Spinal cord (tissue), 10 donors: ENCODE measurements around the gene PTER. TPM values are rescaled to one million over a fixed set of nuclear protein-coding genes. Genes with fewer than 3 reads are reported as not detected.

Experiments used
- DNase-seq, 6 donors: peaks; one replicate each; pipeline versions ENCODE4 v3.0.0 to v3.0.0-alpha.2; 2013 to 2015; ENCODE audit warnings: low spot score in 6 of 6, low read depth in 4 of 6
- H3K27ac ChIP-seq: one replicate; pipeline ENCODE4 v1.5.1; 2013; ENCODE audit warnings: low read depth, low read length, control low read depth
- H3K27me3 ChIP-seq: one replicate; pipeline ENCODE4 v1.6.1; 2013; ENCODE audit warnings: low read length; ENCODE audit not compliant: control insufficient read depth, insufficient read depth
- H3K36me3 ChIP-seq: one replicate; pipeline ENCODE4 v1.6.1; 2013; ENCODE audit warnings: low read length; ENCODE audit not compliant: control insufficient read depth, insufficient read depth
- H3K4me1 ChIP-seq: one replicate; pipeline ENCODE4 v1.6.1; 2013; ENCODE audit warnings: low read length; ENCODE audit not compliant: control insufficient read depth, insufficient read depth
- H3K4me3 ChIP-seq: one replicate; pipeline ENCODE4 v1.5.1; 2013; ENCODE audit warnings: low read depth, low read length, control low read depth
- H3K9me3 ChIP-seq: one replicate; pipeline ENCODE4 v1.6.1; 2013; ENCODE audit warnings: low read length; ENCODE audit not compliant: control insufficient read depth, insufficient read depth
- WGBS: methylation state at CpG from one replicate; pipeline ENCODE4 v1.1.5; 2013; ENCODE audit warnings: missing lambda C conversion rate; ENCODE audit not compliant: insufficient coverage; 5-methylcytosine and 5-hydroxymethylcytosine counted together
- long read RNA-seq, 4 donors: transcript quantifications; one replicate each; lab custom pipeline, GENCODE V29; 2026
- polyA plus RNA-seq, 2 donors: library from polyadenylated mRNA; unstranded; fragments of 120-200 nt; gene quantifications; one replicate each; pipeline ENCODE4 v1.2.1, GENCODE V29; 2013; ENCODE audit not compliant: insufficient read length in 2 of 2
- total RNA-seq, 2 donors: library from RNA; depleted of rRNA in 1 of 2; stranded (reverse); fragments of 120-200 nt in 1 of 2; fragments of >200 nt in 1 of 2; gene quantifications; one replicate each; pipeline versions ENCODE4 v1.2.3 to v1.2.4, GENCODE V29; 2013 to 2014
- donor health status: healthy.

The PTER gene
- 1 to 10 TPM; 4.4 to 6.3 TPM for total RNA-seq
- 1 to 10 TPM; 8.6 to 9.9 TPM for polyA plus RNA-seq
- long read RNA-seq, donor 1, partial matches to known transcripts, result 11 of 11 reads
- long read RNA-seq, donor 1, other reads (novel, unspliced or antisense), result 0 of 11 reads
- long read RNA-seq, donor 2, result 0 reads
- long read RNA-seq, donor 3, result 0 reads
- long read RNA-seq, donor 4, partial matches to known transcripts, result 0 of 3 reads
- long read RNA-seq, donor 4, other reads (novel, unspliced or antisense), result 0 of 3 reads

GRCh38 chr10:16436758-16437539 lies at the start of gene PTER:
Gene PTER (plus strand): TSS chr10:16437010. CDS start chr10:16484385, 47,375 bp downstream.
- no peaks in the 10 kb centered on the region for H3K9me3 ChIP-seq
- H3K27ac ChIP-seq, result no peak within 1 kb of the TSS
- H3K36me3 ChIP-seq, result no peaks in the 10 kb centered on the region
- WGBS, result 8% methylated on average over 46 of the region's 49 CpGs
- H3K27me3 ChIP-seq, result peaks cover 6% of the 10 kb centered on the region
- H3K4me1 ChIP-seq, result peaks cover 9% of the 10 kb centered on the region
- H3K4me3 ChIP-seq, result peak within 1 kb of the TSS; percentile 51
- DNase-seq, result peak in 3 of 6 donors; percentile 13 to 76 (median 39)

- no peak overlapping the region for H3K27ac ChIP-seq
- no peak overlapping the region for H3K4me3 ChIP-seq
- no peaks in the 10 kb centered on the region for H3K27me3 ChIP-seq
- H3K4me1 ChIP-seq, result no peaks in the 10 kb centered on the region
- WGBS, result 68% methylated on average over 3 of the region's 3 CpGs
- no peaks in the 10 kb centered on the region for H3K9me3 ChIP-seq
- no peaks in the 10 kb centered on the region for H3K36me3 ChIP-seq
- DNase-seq, result no peak
Measured at GRCh38 chr10:16392531-16393069, 44.2 kb upstream of the PTER start.

GRCh38 chr10:16393271-16393858 lies 43.4 kb upstream of the PTER start:
- Histone ChIP-seq H3K4me1 (no peaks in the 10 kb centered on the region), H3K36me3 (no peaks in the 10 kb centered on the region), H3K27me3 (no peaks in the 10 kb centered on the region), H3K27ac (no peak overlapping the region), H3K4me3 (no peak overlapping the region), H3K9me3 (no peaks in the 10 kb centered on the region)
- DNase-seq, result peak in 1 of 6 donors; percentile 12
- WGBS, result no CpG with 5 or more reads among the region's 4 CpGs

GRCh38 chr10:16401416-16401815 lies 35.4 kb upstream of the PTER start:
- Histone ChIP-seq H3K4me3 (no peak overlapping the region), H3K9me3 (no peaks in the 10 kb centered on the region), H3K27me3 (no peaks in the 10 kb centered on the region), H3K4me1 (no peaks in the 10 kb centered on the region), H3K27ac (no peak overlapping the region), H3K36me3 (no peaks in the 10 kb centered on the region)
- no CpG with 5 or more reads among the region's 2 CpGs for WGBS
- DNase-seq, result no peak

- no peaks in the 10 kb centered on the region for H3K27me3 ChIP-seq
- 30% methylated on average over 2 of the region's 3 CpGs for WGBS
- H3K36me3 ChIP-seq, result no peaks in the 10 kb centered on the region
- H3K27ac ChIP-seq, result no peak overlapping the region
- DNase-seq, result peak in 2 of 6 donors; percentile 6 to 21
- H3K9me3 ChIP-seq, result no peaks in the 10 kb centered on the region
- H3K4me3 ChIP-seq, result no peak overlapping the region
- H3K4me1 ChIP-seq, result no peaks in the 10 kb centered on the region
Measured at GRCh38 chr10:16408379-16408778, 28.4 kb upstream of the PTER start.

GRCh38 chr10:16417341-16417740 lies 19.5 kb upstream of the PTER start:
- no peaks in the 10 kb centered on the region for H3K36me3 ChIP-seq
- no peaks in the 10 kb centered on the region for H3K9me3 ChIP-seq
- no peak for DNase-seq
- 70% methylated on average over 1 of the region's 1 CpG for WGBS
- no peaks in the 10 kb centered on the region for H3K27me3 ChIP-seq
- no peak overlapping the region for H3K27ac ChIP-seq
- H3K4me1 ChIP-seq, result no peaks in the 10 kb centered on the region
- H3K4me3 ChIP-seq, result no peak overlapping the region

- H3K27ac ChIP-seq, result no peak overlapping the region
- WGBS, result 71% methylated on average over 1 of the region's 3 CpGs
Measured at GRCh38 chr10:16423599-16423998, 13.2 kb upstream of the PTER start.

GRCh38 chr10:16425449-16425848 lies 11.4 kb upstream of the PTER start:
- WGBS, result 100% methylated on average over 3 of the region's 3 CpGs
- H3K27ac ChIP-seq, result no peak overlapping the region
- no peak for DNase-seq

More at GRCh38 chr10:16423599-16423998, 13.2 kb upstream of the PTER start:
- no peak for DNase-seq
- H3K36me3 ChIP-seq, result no peaks in the 10 kb centered on the region
- no peaks in the 10 kb centered on the region for H3K4me1 ChIP-seq
- no peaks in the 10 kb centered on the region for H3K9me3 ChIP-seq
- no peaks in the 10 kb centered on the region for H3K27me3 ChIP-seq
- H3K4me3 ChIP-seq, result no peak overlapping the region

GRCh38 chr10:16429539-16429938 lies 7.3 kb upstream of the PTER start:
- H3K9me3 ChIP-seq, result no peaks in the 10 kb centered on the region
- no peaks in the 10 kb centered on the region for H3K36me3 ChIP-seq
- no peak for DNase-seq
- WGBS, result no CpG with 5 or more reads among the region's 6 CpGs
- H3K4me1 ChIP-seq, result no peaks in the 10 kb centered on the region
- H3K4me3 ChIP-seq, result no peak overlapping the region
- H3K27me3 ChIP-seq, result no peaks in the 10 kb centered on the region
- no peak overlapping the region for H3K27ac ChIP-seq

More at GRCh38 chr10:16425449-16425848, 11.4 kb upstream of the PTER start:
- no peaks in the 10 kb centered on the region for H3K4me1 ChIP-seq
- no peaks in the 10 kb centered on the region for H3K27me3 ChIP-seq
- H3K36me3 ChIP-seq, result no peaks in the 10 kb centered on the region
- no peaks in the 10 kb centered on the region for H3K9me3 ChIP-seq
- no peak overlapping the region for H3K4me3 ChIP-seq
